Ishikawa (cell line): Measurements from ENCODE around the gene POU4F3.

Experiments used
- TF ChIP-seq, protein P1 (sequence below): IDR thresholded peaks from 2 replicates; pipeline ENCODE4 v1.6.1; 2012
- TF ChIP-seq, protein P2 (sequence below): IDR thresholded peaks from 2 replicates; pipeline ENCODE4 v1.6.1; 2012; ENCODE audit warnings: low read depth, mild to moderate bottlenecking

DNA sequence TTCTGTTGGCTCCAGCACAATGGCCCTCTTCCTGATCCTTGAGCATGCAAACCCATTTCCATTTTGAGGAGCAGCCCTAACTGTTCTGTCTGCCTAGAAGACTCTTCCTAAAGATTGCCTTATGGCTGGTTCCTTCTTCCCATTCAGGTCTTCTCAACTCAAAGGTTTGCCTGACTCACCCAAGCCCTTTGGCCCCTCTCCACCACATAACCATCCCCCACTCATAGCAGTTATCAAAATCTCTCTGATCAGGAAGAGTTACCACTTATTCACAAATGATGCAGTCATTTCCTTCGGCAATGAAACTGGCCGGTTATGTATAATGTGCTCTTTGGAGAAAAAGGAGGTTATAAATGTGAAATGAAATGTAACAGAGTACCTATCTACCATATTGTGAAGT is 8.9 kb upstream of the POU4F3 start:
- TF ChIP-seq, protein P1, sequence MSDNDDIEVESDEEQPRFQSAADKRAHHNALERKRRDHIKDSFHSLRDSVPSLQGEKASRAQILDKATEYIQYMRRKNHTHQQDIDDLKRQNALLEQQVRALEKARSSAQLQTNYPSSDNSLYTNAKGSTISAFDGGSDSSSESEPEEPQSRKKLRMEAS: no peak
- TF ChIP-seq, protein P2, sequence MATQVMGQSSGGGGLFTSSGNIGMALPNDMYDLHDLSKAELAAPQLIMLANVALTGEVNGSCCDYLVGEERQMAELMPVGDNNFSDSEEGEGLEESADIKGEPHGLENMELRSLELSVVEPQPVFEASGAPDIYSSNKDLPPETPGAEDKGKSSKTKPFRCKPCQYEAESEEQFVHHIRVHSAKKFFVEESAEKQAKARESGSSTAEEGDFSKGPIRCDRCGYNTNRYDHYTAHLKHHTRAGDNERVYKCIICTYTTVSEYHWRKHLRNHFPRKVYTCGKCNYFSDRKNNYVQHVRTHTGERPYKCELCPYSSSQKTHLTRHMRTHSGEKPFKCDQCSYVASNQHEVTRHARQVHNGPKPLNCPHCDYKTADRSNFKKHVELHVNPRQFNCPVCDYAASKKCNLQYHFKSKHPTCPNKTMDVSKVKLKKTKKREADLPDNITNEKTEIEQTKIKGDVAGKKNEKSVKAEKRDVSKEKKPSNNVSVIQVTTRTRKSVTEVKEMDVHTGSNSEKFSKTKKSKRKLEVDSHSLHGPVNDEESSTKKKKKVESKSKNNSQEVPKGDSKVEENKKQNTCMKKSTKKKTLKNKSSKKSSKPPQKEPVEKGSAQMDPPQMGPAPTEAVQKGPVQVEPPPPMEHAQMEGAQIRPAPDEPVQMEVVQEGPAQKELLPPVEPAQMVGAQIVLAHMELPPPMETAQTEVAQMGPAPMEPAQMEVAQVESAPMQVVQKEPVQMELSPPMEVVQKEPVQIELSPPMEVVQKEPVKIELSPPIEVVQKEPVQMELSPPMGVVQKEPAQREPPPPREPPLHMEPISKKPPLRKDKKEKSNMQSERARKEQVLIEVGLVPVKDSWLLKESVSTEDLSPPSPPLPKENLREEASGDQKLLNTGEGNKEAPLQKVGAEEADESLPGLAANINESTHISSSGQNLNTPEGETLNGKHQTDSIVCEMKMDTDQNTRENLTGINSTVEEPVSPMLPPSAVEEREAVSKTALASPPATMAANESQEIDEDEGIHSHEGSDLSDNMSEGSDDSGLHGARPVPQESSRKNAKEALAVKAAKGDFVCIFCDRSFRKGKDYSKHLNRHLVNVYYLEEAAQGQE: no peak
